Measurements from ENCODE around the gene STAC3.

Gene STAC3

DNA sequence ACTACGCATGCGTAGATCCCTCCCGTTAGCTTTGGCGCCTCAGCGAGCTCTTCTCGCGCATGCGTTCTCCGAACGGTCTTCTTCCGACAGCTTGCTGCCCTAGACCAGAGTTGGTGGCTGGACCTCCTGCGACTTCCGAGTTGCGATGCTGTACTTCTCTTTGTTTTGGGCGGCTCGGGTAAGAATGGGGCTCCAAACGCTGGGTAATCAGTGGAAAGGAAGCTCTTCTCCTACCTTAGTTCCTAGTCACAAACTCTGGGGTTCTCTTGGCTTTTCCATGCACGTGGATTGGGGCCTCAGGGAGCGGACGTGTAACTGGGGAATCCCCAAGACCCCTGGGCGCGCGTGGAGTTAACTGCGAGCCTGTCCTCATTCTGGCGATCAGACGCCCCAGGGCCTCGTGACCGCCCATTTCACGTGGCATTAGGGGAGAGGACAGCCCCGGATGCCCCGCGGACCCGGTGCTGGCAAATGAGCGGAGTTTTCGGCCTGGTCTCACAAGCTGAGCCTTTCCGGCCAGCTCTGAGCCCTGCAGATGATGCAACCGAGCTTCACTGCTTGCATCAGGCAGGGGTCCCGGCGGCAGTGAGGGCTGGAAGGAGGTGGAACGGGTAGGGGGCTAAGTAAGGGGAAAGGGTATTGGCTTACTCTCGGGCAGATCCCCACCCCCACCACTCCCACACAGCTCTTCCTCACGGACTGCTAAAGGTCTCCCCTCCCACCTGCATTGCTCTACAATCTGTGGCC is 21.2 kb downstream of the STAC3 start, which contains the start of gene SHMT2:
Gene SHMT2, plus strand, starts transcription at position 78 of the 747 bp plus-strand sequence. Its CDS starts 68 bp downstream, at position 146.
- Histone ChIP-seq H3K4me2 (ENCODE audit: low read length, poor library complexity, severe bottlenecking) (peak within 1 kb of the TSS; percentile 76), H3K27me3 (ENCODE audit: control insufficient read depth in 1 of 2, insufficient read depth in 1 of 2, low read length in 2 of 2) (peaks cover 11 to 30% of the 10 kb centered on the region in 2 experiments), H2BK15ac (ENCODE audit: low read depth, poor library complexity, severe bottlenecking) (peak within 1 kb of the TSS; percentile 3), H3K9ac (ENCODE audit: low read length) (peak within 1 kb of the TSS; percentile 98), H3K79me1 (replicated peaks; ENCODE audit: low read length, poor library complexity, severe bottlenecking) (peaks cover 23% of the 10 kb centered on the region), H2AFZ (ENCODE audit: low read depth, low read length) (no peak within 1 kb of the TSS), H3K23ac (ENCODE audit: low read length in 2 of 2) (no peak within 1 kb of the TSS), H2AK5ac (ENCODE audit: low read length, severe bottlenecking) (peak within 1 kb of the TSS; percentile 19), H3K4me3 (ENCODE audit: insufficient read depth in 1 of 2, low read depth in 1 of 2, low read length in 2 of 2) (peak within 1 kb of the TSS; percentile 70 to 86), H2BK12ac (ENCODE audit: low read length in 2 of 2) (peak within 1 kb of the TSS; percentile 4 to 7), H3K36me3 (ENCODE audit: control insufficient read depth in 1 of 2, insufficient read depth in 2 of 2, low read depth in 1 of 2, low read length in 2 of 2) (peaks cover 38% of the 10 kb centered on the region in 2 experiments), H3K18ac (ENCODE audit: low read depth in 1 of 2, low read length in 2 of 2) (peak within 1 kb of the TSS; percentile 2 to 81), H3K4me1 (ENCODE audit: control insufficient read depth, insufficient read depth, low read depth, low read length) (peaks cover 34% of the 10 kb centered on the region), H2BK5ac (ENCODE audit: low read depth, low read length, poor library complexity, severe bottlenecking) (peak within 1 kb of the TSS; percentile 70), H3K14ac (ENCODE audit: low read length in 2 of 2) (peak within 1 kb of the TSS in 1 of 2 experiments; percentile 64), H4K91ac (ENCODE audit: low read length) (peak within 1 kb of the TSS; percentile 94), H3K27ac (ENCODE audit: low read length, poor library complexity, severe bottlenecking) (peak within 1 kb of the TSS; percentile 96), H2BK120ac (ENCODE audit: low read depth, low read length) (peak within 1 kb of the TSS; percentile 65), H3K9me3 (ENCODE audit: control insufficient read depth, low read length) (no peaks in the 10 kb centered on the region), H3K4ac (ENCODE audit: low read depth in 1 of 2, low read length in 2 of 2) (peak within 1 kb of the TSS; percentile 56 to 78), H4K8ac (ENCODE audit: low read length) (peak within 1 kb of the TSS; percentile 87)
- WGBS: under 1% methylated on average over 33 of the region's 42 CpGs
- DNase-seq: peak; percentile 96

DNA sequence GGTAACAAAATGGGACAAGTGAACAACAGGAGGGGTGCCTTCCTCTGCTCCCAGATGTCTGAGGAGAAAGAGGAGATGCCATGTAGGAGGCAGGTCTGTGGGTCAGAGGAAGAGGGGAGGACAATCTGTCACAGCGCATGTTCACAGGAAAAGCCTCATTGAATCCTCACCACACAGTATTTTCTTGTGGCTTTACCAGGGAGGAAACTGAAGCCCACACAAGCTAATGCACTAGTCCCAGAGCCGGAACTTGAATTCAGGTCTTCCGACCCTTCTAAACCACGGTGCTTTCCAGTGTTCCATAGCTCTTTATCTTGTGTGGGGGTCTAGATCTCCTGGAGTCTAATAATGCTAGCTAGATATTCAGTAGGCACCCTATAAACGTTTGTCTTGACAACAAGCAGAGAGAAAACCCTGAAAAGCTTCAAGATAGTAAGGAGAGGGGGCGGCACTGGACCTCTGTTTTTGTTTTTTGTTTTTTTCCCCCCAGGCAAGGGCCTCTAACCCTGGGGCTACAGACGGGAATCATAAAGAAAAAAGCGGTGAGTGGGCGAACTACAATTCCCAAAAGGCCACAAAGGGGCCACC is 21.8 kb downstream of the STAC3 start:
- DNase-seq: peak; percentile 50
- Histone ChIP-seq H2BK120ac (ENCODE audit: low read depth, low read length) (peak overlapping the region; percentile 6), H3K4me3 (ENCODE audit: insufficient read depth in 1 of 2, low read depth in 1 of 2, low read length in 2 of 2) (peak overlapping the region in 1 of 2 experiments; percentile 86), H3K4me2 (ENCODE audit: low read length, poor library complexity, severe bottlenecking) (peak overlapping the region; percentile 76), H2BK5ac (ENCODE audit: low read depth, low read length, poor library complexity, severe bottlenecking) (no peak overlapping the region), H3K36me3 (ENCODE audit: control insufficient read depth in 1 of 2, insufficient read depth in 2 of 2, low read depth in 1 of 2, low read length in 2 of 2) (peaks cover 31% of the 10 kb centered on the region in 2 experiments), H3K9ac (ENCODE audit: low read length) (peak overlapping the region; percentile 98), H3K27me3 (ENCODE audit: control insufficient read depth in 1 of 2, insufficient read depth in 1 of 2, low read length in 2 of 2) (peaks cover 11 to 37% of the 10 kb centered on the region in 2 experiments), H2AFZ (ENCODE audit: low read depth, low read length) (no peak overlapping the region), H3K9me3 (ENCODE audit: control insufficient read depth, low read length) (no peaks in the 10 kb centered on the region), H3K79me1 (replicated peaks; ENCODE audit: low read length, poor library complexity, severe bottlenecking) (peaks cover 21% of the 10 kb centered on the region), H4K8ac (ENCODE audit: low read length) (no peak overlapping the region), H3K4me1 (ENCODE audit: control insufficient read depth, insufficient read depth, low read depth, low read length) (peaks cover 36% of the 10 kb centered on the region), H2BK15ac (ENCODE audit: low read depth, poor library complexity, severe bottlenecking) (peak overlapping the region; percentile 3), H3K18ac (ENCODE audit: low read depth in 1 of 2, low read length in 2 of 2) (no peak overlapping the region), H2BK12ac (ENCODE audit: low read length in 2 of 2) (no peak overlapping the region), H3K14ac (ENCODE audit: low read length in 2 of 2) (no peak overlapping the region), H3K27ac (ENCODE audit: low read length, poor library complexity, severe bottlenecking) (no peak overlapping the region), H3K23ac (ENCODE audit: low read length in 2 of 2) (no peak overlapping the region), H2AK5ac (ENCODE audit: low read length, severe bottlenecking) (no peak overlapping the region), H4K91ac (ENCODE audit: low read length) (no peak overlapping the region), H3K4ac (ENCODE audit: low read depth in 1 of 2, low read length in 2 of 2) (no peak overlapping the region)
- 12% methylated on average over 7 of the region's 9 CpGs for WGBS

- Histone ChIP-seq H2AFZ (ENCODE audit: low read depth, low read length) (no peak overlapping the region), H3K18ac (ENCODE audit: low read depth in 1 of 2, low read length in 2 of 2) (no peak overlapping the region), H2BK12ac (ENCODE audit: low read length in 2 of 2) (no peak overlapping the region), H3K36me3 (ENCODE audit: control insufficient read depth in 1 of 2, insufficient read depth in 2 of 2, low read depth in 1 of 2, low read length in 2 of 2) (peaks cover 15 to 17% of the 10 kb centered on the region in 2 experiments), H4K8ac (ENCODE audit: low read length) (peak overlapping the region; percentile 43), H2BK120ac (ENCODE audit: low read depth, low read length) (no peak overlapping the region), H3K79me1 (replicated peaks; ENCODE audit: low read length, poor library complexity, severe bottlenecking) (peaks cover 12% of the 10 kb centered on the region), H2BK5ac (ENCODE audit: low read depth, low read length, poor library complexity, severe bottlenecking) (no peak overlapping the region), H3K27me3 (ENCODE audit: control insufficient read depth in 1 of 2, insufficient read depth in 1 of 2, low read length in 2 of 2) (peaks cover 21 to 53% of the 10 kb centered on the region in 2 experiments), H3K23ac (ENCODE audit: low read length in 2 of 2) (peak overlapping the region in 1 of 2 experiments; percentile 13), H2BK15ac (ENCODE audit: low read depth, poor library complexity, severe bottlenecking) (no peak overlapping the region), H3K4ac (ENCODE audit: low read depth in 1 of 2, low read length in 2 of 2) (no peak overlapping the region), H3K4me3 (ENCODE audit: insufficient read depth in 1 of 2, low read depth in 1 of 2, low read length in 2 of 2) (peak overlapping the region in 1 of 2 experiments; percentile 58), H3K9ac (ENCODE audit: low read length) (no peak overlapping the region), H4K91ac (ENCODE audit: low read length) (peak overlapping the region; percentile 16), H3K9me3 (ENCODE audit: control insufficient read depth, low read length) (no peaks in the 10 kb centered on the region), H3K27ac (ENCODE audit: low read length, poor library complexity, severe bottlenecking) (no peak overlapping the region), H3K4me2 (ENCODE audit: low read length, poor library complexity, severe bottlenecking) (peak overlapping the region; percentile 33), H3K14ac (ENCODE audit: low read length in 2 of 2) (no peak overlapping the region), H3K4me1 (ENCODE audit: control insufficient read depth, insufficient read depth, low read depth, low read length) (peaks cover 36% of the 10 kb centered on the region), H2AK5ac (ENCODE audit: low read length, severe bottlenecking) (no peak overlapping the region)
- 21% methylated on average over 6 of the region's 8 CpGs for WGBS
- DNase-seq: no peak
These were observed 23.5 kb downstream of the STAC3 start for GRCh38 chr12:57227315-57228115.

Measured in mesenchymal stem cell (in vitro differentiated cells and primary cell).